DND-41 (cell line): ENCODE data around the gene RIPOR3.

Source experiments
- CTCF ChIP-seq: IDR thresholded peaks from 2 replicates; pipeline ENCODE4 v1.5.1; 2012; ENCODE audit warnings: borderline replicate concordance, low read length, moderate library complexity, mild to moderate bottlenecking; ENCODE audit not compliant: poor library complexity, severe bottlenecking; ENCODE audit errors: extremely low read depth
- EZH2 ChIP-seq: IDR thresholded peaks from 3 replicates; pipeline ENCODE4 v1.6.1; 2012; ENCODE audit warnings: borderline replicate concordance, low read depth, mild to moderate bottlenecking, moderate library complexity, low read length, inconsistent platforms; ENCODE audit not compliant: severe bottlenecking

- TF ChIP-seq CTCF (no peak), EZH2 (no peak)
Observed at GRCh38 chr20:50731930-50732690, 40.8 kb upstream of the RIPOR3 start.
